NCI-H524 (cell line): Measurements from ENCODE around the gene EIF4ENIF1.
"Not testable (repeated sequence)": the region's sequence is repeated elsewhere in the genome, so short reads cannot be mapped to it uniquely, and the experiment has no call there.

ENCODE experiments used
- DNase-seq, 2 experiments: peaks; one replicate each; lab custom pipeline; 2025; lab: John Stamatoyannopoulos, UW

Gene EIF4ENIF1

GRCh38 chr22:31491218-31491962 is 1.7 kb upstream of the EIF4ENIF1 start:
- peak; percentile 62 to 85 for DNase-seq

GRCh38 chr22:31490496-31490925 is 869 bp upstream of the EIF4ENIF1 start:
- peak in 1 of 2 experiments; percentile 56 for DNase-seq

GRCh38 chr22:31488988-31489617 is 539 bp downstream of the EIF4ENIF1 start:
- peak; percentile 8 to 45 for DNase-seq

- no peak for DNase-seq
Observed at GRCh38 chr22:31488346-31488883, 1.2 kb downstream of the EIF4ENIF1 start.

- no peak for DNase-seq
Observed at GRCh38 chr22:31486951-31487350, 2.7 kb downstream of the EIF4ENIF1 start.

GRCh38 chr22:31486369-31486768 is 3.3 kb downstream of the EIF4ENIF1 start:
- DNase-seq, result not testable (repeated sequence)

- not testable (repeated sequence) for DNase-seq
Observed at GRCh38 chr22:31482470-31482869, 7.2 kb downstream of the EIF4ENIF1 start.

GRCh38 chr22:31481129-31481528 is 8.5 kb downstream of the EIF4ENIF1 start:
- DNase-seq, result no peak

GRCh38 chr22:31477329-31477728 is 12.3 kb downstream of the EIF4ENIF1 start:
- no peak for DNase-seq

GRCh38 chr22:31475800-31476199 is 13.8 kb downstream of the EIF4ENIF1 start:
- DNase-seq, result no peak

GRCh38 chr22:31474743-31475142 is 14.9 kb downstream of the EIF4ENIF1 start:
- DNase-seq, result no peak

- DNase-seq, result no peak
Observed at GRCh38 chr22:31465307-31465706, 24.3 kb downstream of the EIF4ENIF1 start.

GRCh38 chr22:31461699-31462098 is 27.9 kb downstream of the EIF4ENIF1 start:
- DNase-seq, result no peak

- peak; percentile 35 to 37 for DNase-seq
Observed at GRCh38 chr22:31451709-31452571, 37.7 kb downstream of the EIF4ENIF1 start.

GRCh38 chr22:31449506-31449905 is 40.1 kb downstream of the EIF4ENIF1 start:
- no peak for DNase-seq

GRCh38 chr22:31448382-31448781 is 41.3 kb downstream of the EIF4ENIF1 start:
- no peak for DNase-seq

GRCh38 chr22:31447337-31447736 is 42.3 kb downstream of the EIF4ENIF1 start:
- DNase-seq, result no peak

GRCh38 chr22:31446767-31447166 is 42.9 kb downstream of the EIF4ENIF1 start:
- DNase-seq, result no peak

- no peak for DNase-seq
Observed at GRCh38 chr22:31446208-31446607, 43.4 kb downstream of the EIF4ENIF1 start.

- DNase-seq, result no peak
Observed at GRCh38 chr22:31445642-31446041, 44.0 kb downstream of the EIF4ENIF1 start.

- DNase-seq, result no peak
Observed at GRCh38 chr22:31443516-31443915, 46.1 kb downstream of the EIF4ENIF1 start.

GRCh38 chr22:31442768-31443489 is 46.7 kb downstream of the EIF4ENIF1 start:
- no peak for DNase-seq
